ENCODE results near the gene KMT2D. TPM values are rescaled to one million over a fixed set of nuclear protein-coding genes. Genes with fewer than 3 reads are reported as not detected.

The KMT2D gene
- total RNA-seq, 2 donors from 2014 or later, result 68.6 to 84.2 TPM

DNA sequence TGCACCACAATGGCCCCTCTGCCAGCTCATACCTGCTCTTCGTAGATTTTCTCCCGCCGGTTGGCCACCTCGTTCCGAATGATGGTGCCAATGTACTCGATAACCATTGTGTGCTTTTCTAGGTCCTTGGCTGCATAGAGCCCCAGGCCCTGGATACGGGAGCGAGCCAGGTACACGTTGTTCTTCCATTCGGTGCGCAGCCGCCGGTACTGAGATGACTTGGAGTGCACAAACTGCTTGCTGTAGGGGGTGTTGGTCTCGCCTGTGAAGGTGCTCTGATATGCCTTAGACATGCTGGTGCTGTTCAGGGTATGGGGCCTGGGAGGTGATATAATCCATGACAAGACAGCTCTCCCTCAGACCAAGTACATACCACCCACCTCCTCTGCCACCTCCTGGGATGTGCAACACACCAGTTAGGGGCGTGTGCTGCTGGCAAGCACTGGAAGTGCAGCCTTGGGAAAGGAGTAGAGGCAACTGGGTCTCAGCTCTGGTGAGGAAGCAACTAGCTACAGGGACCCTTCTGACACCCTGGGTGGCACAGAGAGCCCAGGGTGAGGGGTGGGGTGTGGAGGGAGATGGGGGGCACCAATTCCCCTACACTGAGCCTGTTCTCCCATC lies 37.9 kb downstream of the KMT2D start:
- DNase-seq, result no peak
- ATAC-seq (replicated peaks in 1 of 2), result no peak
- Mint-ChIP-seq H3K36me3 (ENCODE audit: insufficient read depth in 2 of 2) (peaks cover 3 to 5% of the 10 kb centered on the region in 2 donors), H3K27me3 (ENCODE audit: low read depth) (no peaks in the 10 kb centered on the region), H3K4me3 (no peak overlapping the region), H3K9me3 (no peaks in the 10 kb centered on the region), H3K27ac (no peak overlapping the region), H3K4me1 (ENCODE audit: low read depth) (peaks cover 19% of the 10 kb centered on the region)

DNA sequence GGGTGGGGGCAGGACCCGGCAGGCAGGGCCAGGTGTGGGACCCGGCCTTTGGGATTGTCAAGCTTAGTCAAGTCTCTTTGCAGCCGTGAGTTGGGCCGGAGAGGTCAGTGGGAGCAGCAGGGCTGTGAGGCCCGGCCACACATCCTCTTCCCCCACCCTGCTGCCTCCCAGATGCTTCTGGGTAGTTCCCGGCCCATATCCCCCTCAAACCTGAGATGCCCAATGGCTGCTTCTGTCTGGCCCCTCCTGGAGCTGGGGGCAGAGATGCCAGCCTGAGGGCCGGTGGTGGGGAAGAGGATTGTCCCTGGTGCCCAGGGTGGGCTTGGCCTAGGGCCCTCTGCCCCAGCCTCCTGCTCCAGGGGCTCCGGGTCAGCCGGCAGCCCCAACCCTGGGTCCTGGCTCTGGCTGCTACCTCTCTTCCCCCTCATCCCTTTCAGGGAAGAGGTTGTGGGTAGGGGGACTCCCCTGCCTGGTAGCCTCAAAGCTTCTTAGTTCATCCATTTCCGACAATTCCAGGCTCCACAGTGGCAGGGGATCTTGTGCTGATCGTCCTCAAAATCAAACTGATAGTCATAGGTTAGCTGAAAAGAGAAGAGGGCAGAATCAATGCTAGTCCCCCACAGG lies 39.2 kb downstream of the KMT2D start:
- H3K36me3 Mint-ChIP-seq (ENCODE audit: insufficient read depth in 2 of 2), result peaks cover 6 to 10% of the 10 kb centered on the region in 2 donors

DNA sequence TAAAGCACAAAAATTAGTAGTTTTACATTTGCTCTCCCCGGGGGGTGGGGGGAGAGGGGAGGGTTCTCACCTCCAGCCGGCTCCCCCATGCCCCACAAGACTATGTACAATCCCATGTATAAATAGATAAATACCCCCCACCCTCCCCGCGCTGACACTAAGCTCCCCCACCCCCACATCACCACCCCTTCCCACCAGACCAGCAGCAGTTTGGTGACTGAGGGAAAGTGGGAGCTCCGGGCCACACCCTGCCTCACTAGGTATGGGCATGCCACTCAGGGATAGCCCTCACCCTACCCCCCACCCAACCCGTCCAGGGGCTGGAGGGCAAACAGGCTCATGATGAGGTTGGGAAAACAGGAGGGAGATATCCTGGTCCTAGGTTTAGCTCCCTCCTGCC lies 40.2 kb downstream of the KMT2D start:
- H3K4me1 Mint-ChIP-seq (ENCODE audit: low read depth), result peaks cover 41% of the 10 kb centered on the region
- H3K27ac Mint-ChIP-seq, result no peak overlapping the region
- H3K36me3 Mint-ChIP-seq (ENCODE audit: insufficient read depth in 2 of 2), result peaks cover 6 to 14% of the 10 kb centered on the region in 2 donors
- H3K4me3 Mint-ChIP-seq, result no peak overlapping the region
- no peaks in the 10 kb centered on the region for H3K27me3 Mint-ChIP-seq (ENCODE audit: low read depth)
- no peak for DNase-seq
- H3K9me3 Mint-ChIP-seq, result no peaks in the 10 kb centered on the region
- ATAC-seq (replicated peaks in 1 of 2), result no peak

More for the DNA sequence above, 39.2 kb downstream of the KMT2D start:
- ATAC-seq (replicated peaks in 1 of 2) (no peak), DNase-seq (no peak)
- H3K9me3 Mint-ChIP-seq, result no peaks in the 10 kb centered on the region
- no peaks in the 10 kb centered on the region for H3K27me3 Mint-ChIP-seq (ENCODE audit: low read depth)
- H3K4me1 Mint-ChIP-seq (ENCODE audit: low read depth), result peaks cover 31% of the 10 kb centered on the region
- H3K4me3 Mint-ChIP-seq, result no peak overlapping the region
- H3K27ac Mint-ChIP-seq, result no peak overlapping the region

DNA sequence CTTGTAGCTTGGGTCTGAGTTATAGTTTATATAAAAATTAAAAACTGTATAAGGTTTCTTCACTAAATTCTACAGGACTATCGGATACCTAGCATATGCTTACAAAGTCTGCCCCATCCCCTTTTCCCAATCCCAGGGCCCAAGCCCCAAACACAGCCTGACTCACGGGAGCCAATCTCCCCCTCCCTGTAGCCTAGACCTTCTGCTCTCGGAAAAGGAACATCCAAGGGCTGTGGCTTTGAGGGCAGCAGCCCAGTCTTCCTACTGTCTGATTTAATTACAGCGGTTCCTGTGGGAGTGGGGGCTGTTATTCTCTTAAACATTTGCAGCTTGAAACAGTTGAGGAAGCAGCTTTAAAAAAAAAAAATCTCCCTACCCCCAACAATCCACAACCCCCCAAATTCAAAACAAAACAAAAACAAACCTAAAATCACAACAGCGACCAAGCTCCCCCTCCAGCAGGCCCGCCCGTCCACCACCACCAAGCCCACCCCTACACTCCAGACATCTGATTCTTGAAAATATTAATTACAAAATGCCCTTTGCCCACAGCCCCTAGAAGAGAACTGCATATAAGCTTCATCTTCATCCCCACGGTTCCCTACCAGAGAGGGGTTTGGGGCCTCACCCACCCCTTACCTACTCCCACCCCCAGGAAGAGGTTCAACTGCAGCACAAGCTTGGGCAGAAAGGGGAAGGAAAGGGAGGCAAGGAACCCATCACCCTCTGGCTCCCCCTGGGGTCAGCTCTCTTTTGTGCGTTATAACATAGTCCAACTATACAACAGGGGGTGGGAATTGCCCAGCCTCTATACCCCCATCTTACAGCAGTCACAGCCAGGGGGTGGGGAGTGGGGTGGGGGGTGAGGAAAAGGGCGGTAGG lies 40.9 kb downstream of the KMT2D start:
- Mint-ChIP-seq H3K27me3 (ENCODE audit: low read depth) (no peaks in the 10 kb centered on the region), H3K27ac (peak overlapping the region; percentile 87), H3K9me3 (no peaks in the 10 kb centered on the region), H3K36me3 (ENCODE audit: insufficient read depth in 2 of 2) (peaks cover 6 to 12% of the 10 kb centered on the region in 2 donors), H3K4me1 (ENCODE audit: low read depth) (peaks cover 46% of the 10 kb centered on the region), H3K4me3 (peak overlapping the region; percentile 56 to 93)
- DNase-seq (peak; percentile 55 to 63), ATAC-seq (replicated peaks in 1 of 2) (no peak)

DNA sequence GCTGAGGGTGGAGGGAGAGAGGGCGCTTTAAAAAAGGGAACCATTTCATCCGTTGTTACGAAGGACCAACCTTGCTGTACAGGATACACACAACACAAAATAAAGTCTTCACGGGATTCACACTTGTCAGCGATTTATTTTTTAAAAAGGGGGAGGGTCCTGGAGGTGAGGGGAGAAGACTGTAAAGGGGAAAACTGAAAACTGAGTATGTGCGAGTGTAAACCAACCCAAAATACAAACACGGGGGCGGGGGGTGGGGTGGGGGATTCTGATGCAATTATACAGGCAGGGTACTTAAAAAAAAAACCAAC lies 41.5 kb downstream of the KMT2D start:
- Mint-ChIP-seq H3K4me1 (ENCODE audit: low read depth) (peaks cover 46% of the 10 kb centered on the region), H3K27ac (peak overlapping the region; percentile 75), H3K4me3 (peak overlapping the region; percentile 93 to 95), H3K9me3 (no peaks in the 10 kb centered on the region), H3K27me3 (ENCODE audit: low read depth) (no peaks in the 10 kb centered on the region), H3K36me3 (ENCODE audit: insufficient read depth in 2 of 2) (peaks cover 6 to 12% of the 10 kb centered on the region in 2 donors)
- no peak for DNase-seq
- peak; percentile 26 to 30 for ATAC-seq (replicated peaks in 1 of 2)

DNA sequence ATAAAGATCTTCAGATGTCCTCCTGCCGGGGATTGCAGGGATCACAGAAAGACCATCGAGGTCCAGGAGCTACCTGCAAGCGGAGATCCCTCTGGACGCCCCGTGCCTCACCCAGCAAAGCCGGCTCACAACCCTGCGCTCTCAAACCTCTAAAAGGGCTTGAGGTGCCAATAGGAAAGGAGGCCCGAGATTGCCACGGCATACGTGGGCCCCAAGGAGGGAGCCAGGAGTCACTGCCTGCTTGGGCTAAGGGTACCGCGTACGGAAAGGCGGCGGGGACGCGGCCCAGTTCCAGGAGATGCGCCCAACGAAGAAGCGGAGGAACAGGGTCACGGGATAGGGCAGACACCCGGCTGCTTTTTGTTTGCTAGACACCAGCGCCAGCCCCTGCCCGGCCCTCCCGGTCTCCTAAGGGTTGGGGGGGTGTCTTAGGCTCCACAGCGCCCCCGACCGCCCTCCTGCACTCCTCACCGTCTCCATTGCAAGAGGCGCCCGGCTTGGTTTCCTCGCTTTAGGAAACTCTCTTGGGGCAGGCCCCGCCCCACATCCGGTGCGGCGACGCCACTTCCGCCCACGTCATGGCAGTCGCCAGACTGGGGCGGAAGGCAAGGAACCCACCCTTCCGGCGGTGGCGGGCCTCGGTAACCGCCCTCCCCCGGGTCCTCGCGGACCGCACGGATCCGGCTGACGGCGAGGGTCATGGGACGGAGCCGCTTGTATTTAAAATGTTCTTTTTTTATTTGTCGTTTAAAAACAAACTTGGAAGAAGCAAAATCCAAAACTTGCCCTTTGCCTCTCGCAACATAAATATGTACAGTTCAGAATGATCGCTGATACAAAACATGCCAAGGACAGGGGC lies 42.1 kb downstream of the KMT2D start, which contains the start of gene PRKAG1:
PRKAG1 (minus strand) TSS at position 516 of the 859 bp plus-strand sequence; CDS start at position 480, 36 bp downstream.
- Mint-ChIP-seq H3K27me3 (ENCODE audit: low read depth) (no peaks in the 10 kb centered on the region), H3K4me1 (ENCODE audit: low read depth) (peaks cover 46% of the 10 kb centered on the region), H3K36me3 (ENCODE audit: insufficient read depth in 2 of 2) (peaks cover 6 to 12% of the 10 kb centered on the region in 2 donors), H3K27ac (peak within 1 kb of the TSS; percentile 87), H3K9me3 (no peaks in the 10 kb centered on the region), H3K4me3 (peak within 1 kb of the TSS; percentile 93 to 95)
- DNase-seq (peak; percentile 97), ATAC-seq (replicated peaks in 1 of 2) (peak; percentile 92)

DNA sequence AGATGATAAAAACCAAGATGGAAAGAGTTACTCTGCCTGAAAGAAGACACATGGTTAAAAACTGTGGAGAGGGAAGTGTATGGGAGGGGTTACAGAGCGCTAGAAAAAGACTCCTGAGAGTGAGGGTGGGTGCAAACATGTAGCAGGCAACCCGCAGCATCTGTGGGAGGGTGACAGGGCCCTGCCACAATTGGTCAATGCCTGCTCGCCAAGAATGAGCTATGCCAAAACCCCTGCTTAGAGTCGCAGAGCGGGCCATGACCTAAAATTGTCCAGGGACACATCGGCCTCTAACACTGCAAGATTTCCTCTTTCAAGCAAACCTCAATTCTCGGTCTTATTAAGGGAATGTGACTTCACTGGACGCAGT lies 42.7 kb downstream of the KMT2D start:
- DNase-seq, result peak; percentile 52 to 54
- peak; percentile 21 to 33 for ATAC-seq (replicated peaks in 1 of 2)
- no peaks in the 10 kb centered on the region for H3K27me3 Mint-ChIP-seq (ENCODE audit: low read depth)
- peak overlapping the region; percentile 93 to 95 for H3K4me3 Mint-ChIP-seq
- H3K4me1 Mint-ChIP-seq (ENCODE audit: low read depth), result peaks cover 46% of the 10 kb centered on the region
- H3K9me3 Mint-ChIP-seq, result no peaks in the 10 kb centered on the region
- H3K27ac Mint-ChIP-seq, result peak overlapping the region; percentile 75
- H3K36me3 Mint-ChIP-seq (ENCODE audit: insufficient read depth in 2 of 2), result peaks cover 6 to 12% of the 10 kb centered on the region in 2 donors

DNA sequence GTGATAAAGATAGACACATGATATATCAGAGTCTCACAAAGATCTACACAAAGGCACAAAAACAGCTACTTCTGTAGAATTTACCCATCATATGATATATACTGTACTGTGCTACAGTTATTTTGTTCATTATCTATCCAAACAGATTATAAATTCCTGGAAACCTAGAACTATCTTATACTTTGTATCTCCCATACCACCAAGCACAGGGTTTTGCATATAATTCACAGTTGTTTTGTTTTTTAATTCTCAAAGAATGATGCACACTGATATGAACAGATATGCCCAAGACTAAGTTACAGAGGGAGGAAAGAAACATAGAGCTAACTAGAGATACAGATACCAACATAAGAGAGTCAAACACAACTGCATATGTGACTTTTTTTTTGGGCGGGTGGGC lies 45.4 kb downstream of the KMT2D start:
- Mint-ChIP-seq H3K36me3 (ENCODE audit: insufficient read depth in 2 of 2) (peaks cover 8 to 23% of the 10 kb centered on the region in 2 donors), H3K4me3 (no peak overlapping the region), H3K27ac (no peak overlapping the region), H3K4me1 (ENCODE audit: low read depth) (peaks cover 46% of the 10 kb centered on the region), H3K9me3 (no peaks in the 10 kb centered on the region), H3K27me3 (ENCODE audit: low read depth) (no peaks in the 10 kb centered on the region)
- ATAC-seq (replicated peaks in 1 of 2) (no peak), DNase-seq (no peak)

DNA sequence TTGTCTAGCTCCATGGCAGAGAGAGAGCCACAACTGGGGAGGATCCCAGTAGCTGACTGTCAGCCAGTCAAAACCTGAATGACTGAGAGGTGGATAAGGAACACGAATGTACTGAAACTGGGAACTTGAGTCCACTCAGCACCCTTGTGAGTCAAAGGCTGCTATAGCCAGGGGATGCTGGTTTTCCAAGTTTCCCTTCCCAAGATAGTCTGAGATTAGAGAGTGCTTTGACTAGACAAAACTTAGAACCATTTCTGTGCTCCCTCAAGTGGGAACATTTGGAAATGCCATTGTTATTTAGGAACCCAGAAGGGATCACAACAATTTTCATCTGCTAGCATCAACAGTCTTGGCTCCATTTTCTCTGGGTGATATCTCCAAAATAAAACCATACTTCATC lies 46.0 kb downstream of the KMT2D start:
- ATAC-seq (replicated peaks in 1 of 2) (no peak), DNase-seq (no peak)
- Mint-ChIP-seq H3K27me3 (ENCODE audit: low read depth) (no peaks in the 10 kb centered on the region), H3K9me3 (no peaks in the 10 kb centered on the region), H3K36me3 (ENCODE audit: insufficient read depth in 2 of 2) (peaks cover 8 to 27% of the 10 kb centered on the region in 2 donors), H3K4me1 (ENCODE audit: low read depth) (peaks cover 40% of the 10 kb centered on the region), H3K4me3 (no peak overlapping the region), H3K27ac (no peak overlapping the region)

DNA sequence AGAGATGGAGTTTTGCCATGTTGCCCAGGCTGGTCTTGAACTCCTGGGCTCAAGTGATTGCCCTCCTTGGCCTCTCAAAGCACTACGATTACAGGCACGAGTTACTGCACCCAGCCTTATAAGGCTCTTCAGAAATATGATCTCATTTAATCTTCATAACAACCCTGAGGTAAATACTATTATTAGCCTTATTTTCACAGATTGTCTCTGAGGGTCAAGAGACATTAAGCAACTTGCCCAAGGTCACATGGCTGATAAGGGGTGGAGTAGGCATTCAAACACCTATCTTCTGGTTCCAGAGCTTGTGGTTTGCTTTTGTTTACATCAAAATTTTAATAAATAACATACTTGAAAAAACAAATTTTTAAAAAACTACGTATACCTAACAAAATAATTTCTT lies 47.2 kb downstream of the KMT2D start:
- DNase-seq (no peak), ATAC-seq (replicated peaks in 1 of 2) (no peak)
- Mint-ChIP-seq H3K36me3 (ENCODE audit: insufficient read depth in 2 of 2) (peaks cover 8 to 31% of the 10 kb centered on the region in 2 donors), H3K27ac (no peak overlapping the region), H3K27me3 (ENCODE audit: low read depth) (no peaks in the 10 kb centered on the region), H3K4me3 (no peak overlapping the region), H3K9me3 (no peaks in the 10 kb centered on the region), H3K4me1 (ENCODE audit: low read depth) (peaks cover 31% of the 10 kb centered on the region)

DNA sequence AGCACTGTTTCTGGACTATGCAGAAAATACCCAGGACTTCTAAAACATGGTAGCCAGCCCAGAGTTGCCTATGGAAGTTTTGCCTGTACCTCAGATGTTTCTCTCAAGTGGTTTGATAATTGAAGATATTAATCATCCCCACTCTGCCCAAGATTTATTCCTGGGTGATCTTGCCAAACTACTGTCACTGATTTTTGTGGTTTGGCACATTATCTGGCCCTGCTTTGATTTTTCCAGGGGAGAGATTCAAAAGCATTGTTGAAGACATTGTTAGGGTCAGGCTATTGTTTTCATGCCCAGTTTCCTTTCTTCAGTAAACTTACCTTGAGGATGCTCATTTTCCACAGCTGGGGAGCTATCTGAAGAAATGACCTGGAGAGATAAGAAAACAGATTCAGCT lies 47.9 kb downstream of the KMT2D start:
- ATAC-seq (replicated peaks in 1 of 2) (no peak), DNase-seq (no peak)
- Mint-ChIP-seq H3K27me3 (ENCODE audit: low read depth) (no peaks in the 10 kb centered on the region), H3K27ac (no peak overlapping the region), H3K4me1 (ENCODE audit: low read depth) (peaks cover 28% of the 10 kb centered on the region), H3K9me3 (no peaks in the 10 kb centered on the region), H3K36me3 (ENCODE audit: insufficient read depth in 2 of 2) (peaks cover 4 to 34% of the 10 kb centered on the region in 2 donors), H3K4me3 (no peak overlapping the region)

All from activated T-cell treated with anti-CD3 and anti-CD28 coated beads, Interleukin-2, amount 50 U/mL, for 72 hours (primary cell).